HUDEP-2 (cell line): ENCODE measurements around the gene RPEL1.
"Not testable (repeated sequence)": the region's sequence is repeated elsewhere in the genome, so short reads cannot be mapped to it uniquely, and the experiment has no call there.

Source experiments
- DNase-seq, 76 experiments: peaks; one replicate each; lab custom pipeline; 2025; ENCODE audit not compliant: unreplicated experiment in 76 of 76; lab: John Stamatoyannopoulos, UW

RPEL1 gene

GRCh38 chr10:103245587-103245986 lies at the start of gene RPEL1:
Gene RPEL1, plus strand, starts transcription at chr10:103245887. Its CDS starts 110 bp downstream, at chr10:103245997.
- DNase-seq: not testable (repeated sequence)

- DNase-seq: no peak
Measured at GRCh38 chr10:103196516-103196915, 49.2 kb upstream of the RPEL1 start.

GRCh38 chr10:103197174-103197573 lies 48.5 kb upstream of the RPEL1 start:
- DNase-seq: peak in 71 of 76 experiments; percentile 10 to 92 (median 74)

GRCh38 chr10:103197903-103198302 lies 47.8 kb upstream of the RPEL1 start:
- no peak for DNase-seq

- DNase-seq: no peak
Measured at GRCh38 chr10:103198648-103199047, 47.0 kb upstream of the RPEL1 start.

GRCh38 chr10:103199488-103199887 lies 46.2 kb upstream of the RPEL1 start:
- no peak for DNase-seq

GRCh38 chr10:103202319-103202718 lies 43.4 kb upstream of the RPEL1 start:
- DNase-seq: no peak

GRCh38 chr10:103203466-103203865 lies 42.2 kb upstream of the RPEL1 start:
- DNase-seq: no peak

- DNase-seq: no peak
Measured at GRCh38 chr10:103204353-103205255, 41.1 kb upstream of the RPEL1 start.

- DNase-seq: not testable (repeated sequence)
Measured at GRCh38 chr10:103205401-103205800, 40.3 kb upstream of the RPEL1 start.

- DNase-seq: not testable (repeated sequence)
Measured at GRCh38 chr10:103206715-103207114, 39.0 kb upstream of the RPEL1 start.

GRCh38 chr10:103207141-103207540 lies 38.5 kb upstream of the RPEL1 start:
- no peak for DNase-seq

GRCh38 chr10:103207643-103208042 lies 38.0 kb upstream of the RPEL1 start:
- not testable (repeated sequence) for DNase-seq

- not testable (repeated sequence) for DNase-seq
Measured at GRCh38 chr10:103210262-103210661, 35.4 kb upstream of the RPEL1 start.

GRCh38 chr10:103215601-103216000 lies 30.1 kb upstream of the RPEL1 start:
- DNase-seq: no peak

GRCh38 chr10:103216362-103216761 lies 29.3 kb upstream of the RPEL1 start:
- DNase-seq: not testable (repeated sequence)

GRCh38 chr10:103224133-103224532 lies 21.6 kb upstream of the RPEL1 start:
- DNase-seq: no peak

- not testable (repeated sequence) for DNase-seq
Measured at GRCh38 chr10:103224721-103225120, 21.0 kb upstream of the RPEL1 start.

GRCh38 chr10:103225939-103226338 lies 19.7 kb upstream of the RPEL1 start:
- no peak for DNase-seq

GRCh38 chr10:103227416-103227815 lies 18.3 kb upstream of the RPEL1 start:
- DNase-seq: no peak

- DNase-seq: no peak
Measured at GRCh38 chr10:103231047-103231551, 14.6 kb upstream of the RPEL1 start.

- no peak for DNase-seq
Measured at GRCh38 chr10:103232131-103232673, 13.5 kb upstream of the RPEL1 start.
